Breast epithelium (tissue), 3 donors: Measurements from ENCODE around the gene BCAS1.

Experiments
- POLR2A ChIP-seq: fragments of 450-650 bp; IDR thresholded peaks from one replicate; pipeline ENCODE4 v1.6.1; 2016; ENCODE audit warnings: antibody characterized with exemption, mild to moderate bottlenecking, moderate library complexity
- POLR2AphosphoS5 ChIP-seq, 3 donors: sonication (generic); formaldehyde crosslinking; IDR thresholded peaks; one replicate each; pipeline ENCODE4 v1.6.1; 2017; ENCODE audit warnings: antibody characterized with exemption in 3 of 3
- TF ChIP-seq, protein P1 (sequence below), 3 donors: fragments of 450-650 bp; IDR thresholded peaks; one replicate each; pipeline ENCODE4 v1.5.1; 2016 to 2017; ENCODE audit warnings: antibody characterized with exemption in 3 of 3, mild to moderate bottlenecking in 3 of 3, moderate library complexity in 3 of 3

DNA sequence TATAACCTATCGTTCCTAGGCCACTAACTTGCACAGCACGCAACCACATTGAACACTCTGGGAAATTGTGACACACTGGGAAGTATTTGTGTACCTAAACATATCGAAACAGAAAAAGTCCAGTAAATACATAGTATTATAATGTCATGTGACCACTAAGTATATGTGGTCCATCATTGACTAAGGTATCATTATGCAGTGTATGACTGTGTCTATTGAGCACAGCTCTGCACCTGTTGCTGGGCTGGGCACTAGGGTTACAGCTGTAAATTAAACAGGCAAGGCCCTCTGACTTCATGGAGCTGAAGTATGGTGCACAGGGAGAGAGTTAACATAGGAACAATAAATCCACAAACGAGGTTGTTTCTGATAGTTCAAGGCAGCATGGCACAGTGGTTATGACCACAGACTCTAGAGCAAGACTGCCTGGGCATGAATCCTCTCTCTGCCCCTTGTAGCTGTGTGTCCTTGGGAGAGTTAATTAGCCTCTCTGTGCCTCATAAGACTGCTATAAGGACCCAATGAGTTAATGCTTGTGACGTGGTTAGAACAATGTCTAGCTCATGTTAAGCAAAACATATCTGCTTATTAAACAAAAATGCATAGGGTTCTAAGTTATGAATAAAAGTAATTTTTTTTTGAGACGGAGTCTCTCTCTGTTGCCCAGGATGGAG is 10.6 kb downstream of the BCAS1 start:
- TF ChIP-seq, protein P1, sequence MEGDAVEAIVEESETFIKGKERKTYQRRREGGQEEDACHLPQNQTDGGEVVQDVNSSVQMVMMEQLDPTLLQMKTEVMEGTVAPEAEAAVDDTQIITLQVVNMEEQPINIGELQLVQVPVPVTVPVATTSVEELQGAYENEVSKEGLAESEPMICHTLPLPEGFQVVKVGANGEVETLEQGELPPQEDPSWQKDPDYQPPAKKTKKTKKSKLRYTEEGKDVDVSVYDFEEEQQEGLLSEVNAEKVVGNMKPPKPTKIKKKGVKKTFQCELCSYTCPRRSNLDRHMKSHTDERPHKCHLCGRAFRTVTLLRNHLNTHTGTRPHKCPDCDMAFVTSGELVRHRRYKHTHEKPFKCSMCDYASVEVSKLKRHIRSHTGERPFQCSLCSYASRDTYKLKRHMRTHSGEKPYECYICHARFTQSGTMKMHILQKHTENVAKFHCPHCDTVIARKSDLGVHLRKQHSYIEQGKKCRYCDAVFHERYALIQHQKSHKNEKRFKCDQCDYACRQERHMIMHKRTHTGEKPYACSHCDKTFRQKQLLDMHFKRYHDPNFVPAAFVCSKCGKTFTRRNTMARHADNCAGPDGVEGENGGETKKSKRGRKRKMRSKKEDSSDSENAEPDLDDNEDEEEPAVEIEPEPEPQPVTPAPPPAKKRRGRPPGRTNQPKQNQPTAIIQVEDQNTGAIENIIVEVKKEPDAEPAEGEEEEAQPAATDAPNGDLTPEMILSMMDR (IDR thresholded peaks at IDR 0.05) = no peak
- TF ChIP-seq POLR2A (no peak), POLR2AphosphoS5 (IDR thresholded peaks at IDR 0.05) (no peak)
